PFSK-1 (cell line): ENCODE data around the gene CENPU.

Experiments
- POLR2AphosphoS5 ChIP-seq: IDR thresholded peaks from 2 replicates; pipeline ENCODE4 v1.6.1; 2012; ENCODE audit warnings: low read depth, mild to moderate bottlenecking, control low read depth, low read length, moderate library complexity
- SIN3A ChIP-seq: IDR thresholded peaks from 2 replicates; pipeline ENCODE4 v1.6.1; 2012; ENCODE audit warnings: mild to moderate bottlenecking, low read length, moderate library complexity, borderline replicate concordance; ENCODE audit not compliant: insufficient read depth
- TAF1 ChIP-seq: IDR thresholded peaks from 2 replicates; pipeline ENCODE4 v1.6.1; 2012; ENCODE audit warnings: low read length, control low read depth, borderline replicate concordance; ENCODE audit not compliant: insufficient read depth

- TF ChIP-seq SIN3A (no peak), POLR2AphosphoS5 (no peak), TAF1 (no peak)
Observed at GRCh38 chr4:184722798-184723197, 11.1 kb downstream of the CENPU start.
